ENCODE results near the gene DRAM2. TPM values are rescaled to one million over a fixed set of nuclear protein-coding genes. Genes with fewer than 3 reads are reported as not detected.
A peak's percentile ranks its signal among the peaks of the same experiment; 100 is the strongest.

Gene DRAM2
- total and polyA plus RNA-seq, 2 of the 13 experiments (the other 11 are each of a cell fraction or from before 2014, with no cell fraction given) = 33.2 to 123 TPM

- TF ChIP-seq MAX (IDR thresholded peaks at IDR 0.05) = peak; percentile 57; the same call in 1 of the 2 replicates
- TF ChIP-seq FUBP1 (CRISPR knock-in tag; IDR thresholded peaks at IDR 0.05; ENCODE audit: borderline replicate concordance) = no peak
- TF ChIP-seq USF2 (IDR thresholded peaks at IDR 0.05; ENCODE audit: low read depth, low read length) = peak; percentile 49; the same call in 1 of the 2 replicates
- TF ChIP-seq USF2 (CRISPR knock-in tag; IDR thresholded peaks at IDR 0.05; ENCODE audit: borderline replicate concordance) = peak; percentile 23; the same call in 1 of the 2 replicates
- TF ChIP-seq SALL1 (CRISPR knock-in tag; IDR thresholded peaks at IDR 0.05) = peak; percentile 35; the same call in 1 of the 2 replicates
- TF ChIP-seq ZNF180 (CRISPR knock-in tag; IDR thresholded peaks at IDR 0.05; ENCODE audit: borderline replicate concordance, low read depth) = no peak
- no peak for TF ChIP-seq HBP1 (CRISPR knock-in tag; IDR thresholded peaks at IDR 0.05; ENCODE audit: low read depth)
- TF ChIP-seq ZMYM2 (CRISPR knock-in tag; IDR thresholded peaks at IDR 0.05) = 0 out of 2 replicates have a peak, but pooled peaks have one; percentile 27
- 0 out of 2 replicates have a peak, but pooled peaks have one; percentile 21 for TF ChIP-seq TGIF2 (CRISPR knock-in tag; IDR thresholded peaks at IDR 0.05)
- peak; percentile 79 for TF ChIP-seq MNT (IDR thresholded peaks at IDR 0.05)
- peak; percentile 62 for TF ChIP-seq ZNF687 (CRISPR knock-in tag; IDR thresholded peaks at IDR 0.05)
- TF ChIP-seq SNAPC4 (CRISPR knock-in tag; IDR thresholded peaks at IDR 0.05) = no peak
These were observed 5.6 kb upstream of the DRAM2 start (continued) for GRCh38 chr1:111145542-111145941.
